DND-41 (cell line): ENCODE data around the gene NFATC3.

Source experiments
- ATAC-seq: fragments of 200-7000 bp; cut with Tn5 transposase; 3 replicates; pipeline ENCODE4 v1.9.1; 2021; ENCODE audit warnings: low read depth; ENCODE audit not compliant: insufficient read depth
- DNase-seq: peaks from one replicate; pipeline ENCODE4 v3.0.0-alpha.2; 2020
- H2AFZ ChIP-seq: 2 replicates; pipeline ENCODE4 v1.6.0; 2012; ENCODE audit warnings: low read depth, low read length
- H3K27ac ChIP-seq: 2 replicates; pipeline ENCODE4 v1.5.1; 2012; ENCODE audit warnings: low read length, inconsistent platforms
- H3K27me3 ChIP-seq: fragments of 200-600 bp; sonication (generic); 2 replicates; pipeline ENCODE4 v1.6.0; 2012; ENCODE audit warnings: low read length, mild to moderate bottlenecking, inconsistent platforms; ENCODE audit not compliant: insufficient read depth, poor library complexity
- H3K36me3 ChIP-seq: 2 replicates; pipeline ENCODE4 v1.5.1; 2012; ENCODE audit warnings: low read length, inconsistent platforms; ENCODE audit not compliant: insufficient read depth
- H3K4me1 ChIP-seq: 2 replicates; pipeline ENCODE4 v1.5.1; 2012; ENCODE audit warnings: mild to moderate bottlenecking, low read length; ENCODE audit not compliant: insufficient read depth
- H3K4me2 ChIP-seq: 2 replicates; pipeline ENCODE4 v1.6.0; 2012; ENCODE audit warnings: mild to moderate bottlenecking, moderate library complexity, low read length, inconsistent platforms; ENCODE audit not compliant: insufficient read depth
- H3K4me3 ChIP-seq, 2 experiments: fragments of 200-600 bp in 1 of 2; shearing (Covaris generic) in 1 of 2; 2 replicates each; pipeline ENCODE4 v1.5.1; 2012 to 2016; ENCODE audit warnings: inconsistent platforms in 2 of 2, low read length in 2 of 2, mild to moderate bottlenecking in 2 of 2, low read depth in 1 of 2, moderate library complexity in 1 of 2
- H3K79me2 ChIP-seq: 2 replicates; pipeline ENCODE4 v1.6.0; 2012; ENCODE audit warnings: low read length, inconsistent platforms; ENCODE audit not compliant: insufficient read depth
- H3K9ac ChIP-seq: 2 replicates; pipeline ENCODE4 v1.6.0; 2012; ENCODE audit warnings: low read depth, mild to moderate bottlenecking, inconsistent platforms, low read length, moderate library complexity
- H3K9me3 ChIP-seq: 2 replicates; pipeline ENCODE4 v1.5.1; 2012; ENCODE audit warnings: low read length, moderate library complexity, mild to moderate bottlenecking, inconsistent platforms; ENCODE audit not compliant: insufficient read depth, severe bottlenecking
- H4K20me1 ChIP-seq: 2 replicates; pipeline ENCODE4 v1.6.0; 2012; ENCODE audit warnings: low read length; ENCODE audit not compliant: insufficient read depth
- EZH2 ChIP-seq: IDR thresholded peaks from 3 replicates; pipeline ENCODE4 v1.6.1; 2012; ENCODE audit warnings: borderline replicate concordance, low read depth, mild to moderate bottlenecking, moderate library complexity, low read length, inconsistent platforms; ENCODE audit not compliant: severe bottlenecking
- TF ChIP-seq, protein P1 (sequence below): IDR thresholded peaks from 2 replicates; pipeline ENCODE4 v1.5.1; 2012; ENCODE audit warnings: borderline replicate concordance, low read length, moderate library complexity, mild to moderate bottlenecking; ENCODE audit not compliant: poor library complexity, severe bottlenecking; ENCODE audit errors: extremely low read depth

NFATC3 gene

DNA sequence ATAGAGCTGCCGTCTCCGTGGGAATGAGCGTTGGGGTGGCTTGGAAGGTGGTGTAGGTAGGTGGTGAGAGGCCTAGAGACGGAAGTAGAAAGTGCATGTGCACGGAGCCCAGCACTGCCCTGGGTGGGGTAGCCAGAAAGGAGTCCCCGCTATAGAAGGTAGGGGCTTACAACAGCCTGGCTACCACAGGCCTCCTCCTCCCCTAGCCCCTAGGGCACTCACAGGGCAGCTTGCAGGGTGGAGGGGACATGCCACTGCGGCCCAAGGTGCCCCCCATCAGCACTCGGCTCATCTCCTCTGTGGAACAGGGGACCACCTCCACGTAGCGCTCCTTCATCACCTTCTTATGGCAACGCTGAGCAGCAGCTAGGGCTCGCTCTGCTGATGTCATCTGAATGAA lies 145.8 kb downstream of the NFATC3 start:
- Histone ChIP-seq H3K9ac (no peak overlapping the region), H3K9me3 (no peaks in the 10 kb centered on the region), H3K4me3 (no peak overlapping the region), H4K20me1 (peaks cover 12% of the 10 kb centered on the region), H3K27ac (no peak overlapping the region), H3K4me1 (no peaks in the 10 kb centered on the region), H3K27me3 (no peaks in the 10 kb centered on the region), H2AFZ (no peak overlapping the region), H3K36me3 (peaks cover 56% of the 10 kb centered on the region), H3K4me2 (no peak overlapping the region), H3K79me2 (no peaks in the 10 kb centered on the region)
- DNase-seq (no peak), ATAC-seq (no peak)
- no peak for TF ChIP-seq EZH2
- TF ChIP-seq, protein P1, sequence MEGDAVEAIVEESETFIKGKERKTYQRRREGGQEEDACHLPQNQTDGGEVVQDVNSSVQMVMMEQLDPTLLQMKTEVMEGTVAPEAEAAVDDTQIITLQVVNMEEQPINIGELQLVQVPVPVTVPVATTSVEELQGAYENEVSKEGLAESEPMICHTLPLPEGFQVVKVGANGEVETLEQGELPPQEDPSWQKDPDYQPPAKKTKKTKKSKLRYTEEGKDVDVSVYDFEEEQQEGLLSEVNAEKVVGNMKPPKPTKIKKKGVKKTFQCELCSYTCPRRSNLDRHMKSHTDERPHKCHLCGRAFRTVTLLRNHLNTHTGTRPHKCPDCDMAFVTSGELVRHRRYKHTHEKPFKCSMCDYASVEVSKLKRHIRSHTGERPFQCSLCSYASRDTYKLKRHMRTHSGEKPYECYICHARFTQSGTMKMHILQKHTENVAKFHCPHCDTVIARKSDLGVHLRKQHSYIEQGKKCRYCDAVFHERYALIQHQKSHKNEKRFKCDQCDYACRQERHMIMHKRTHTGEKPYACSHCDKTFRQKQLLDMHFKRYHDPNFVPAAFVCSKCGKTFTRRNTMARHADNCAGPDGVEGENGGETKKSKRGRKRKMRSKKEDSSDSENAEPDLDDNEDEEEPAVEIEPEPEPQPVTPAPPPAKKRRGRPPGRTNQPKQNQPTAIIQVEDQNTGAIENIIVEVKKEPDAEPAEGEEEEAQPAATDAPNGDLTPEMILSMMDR = no peak

DNA sequence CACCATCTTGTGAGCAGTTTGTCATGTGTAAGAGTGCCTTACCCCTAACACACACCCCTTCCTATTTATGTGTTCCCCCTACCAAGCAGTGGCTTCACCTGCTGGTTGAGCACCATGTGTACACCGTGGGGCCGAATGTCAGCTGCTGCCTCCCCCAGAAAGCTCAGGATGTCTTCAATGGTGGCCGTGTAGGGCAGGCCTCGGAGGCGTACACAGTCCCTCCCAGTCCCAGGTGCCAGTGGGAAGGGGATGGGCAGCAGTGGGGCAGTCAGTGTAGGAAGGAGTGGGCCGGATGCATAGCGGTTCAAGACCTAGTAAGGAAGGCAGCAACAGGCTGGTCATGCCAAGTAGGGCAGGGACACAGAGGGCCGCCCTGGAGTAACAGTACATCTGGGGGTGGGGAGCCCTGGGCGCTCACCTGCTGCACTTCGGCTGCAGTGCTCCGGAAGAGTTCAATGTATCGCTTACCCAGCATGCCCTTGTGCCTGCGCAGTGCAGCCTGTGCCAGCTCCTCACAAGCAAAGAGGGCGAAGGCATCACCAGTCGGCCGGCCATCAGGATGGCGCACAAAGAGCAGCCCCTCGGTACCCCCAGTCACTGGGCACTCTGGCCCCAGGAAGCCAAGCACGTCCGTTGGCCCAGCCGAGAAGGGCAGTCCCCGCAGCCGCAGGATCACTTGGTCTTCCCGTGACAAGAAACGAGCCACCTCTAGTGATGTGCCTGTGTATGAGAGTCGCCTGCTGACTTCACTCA lies 146.4 kb downstream of the NFATC3 start:
- Histone ChIP-seq H3K36me3 (peaks cover 50% of the 10 kb centered on the region), H3K9ac (no peak overlapping the region), H2AFZ (no peak overlapping the region), H3K4me3 (no peak overlapping the region), H3K27ac (no peak overlapping the region), H3K9me3 (no peaks in the 10 kb centered on the region), H4K20me1 (peaks cover 12% of the 10 kb centered on the region), H3K27me3 (no peaks in the 10 kb centered on the region), H3K4me1 (no peaks in the 10 kb centered on the region), H3K4me2 (no peak overlapping the region), H3K79me2 (no peaks in the 10 kb centered on the region)
- no peak for ATAC-seq
- no peak for TF ChIP-seq EZH2
- TF ChIP-seq, protein P1 = no peak
- DNase-seq = no peak

DNA sequence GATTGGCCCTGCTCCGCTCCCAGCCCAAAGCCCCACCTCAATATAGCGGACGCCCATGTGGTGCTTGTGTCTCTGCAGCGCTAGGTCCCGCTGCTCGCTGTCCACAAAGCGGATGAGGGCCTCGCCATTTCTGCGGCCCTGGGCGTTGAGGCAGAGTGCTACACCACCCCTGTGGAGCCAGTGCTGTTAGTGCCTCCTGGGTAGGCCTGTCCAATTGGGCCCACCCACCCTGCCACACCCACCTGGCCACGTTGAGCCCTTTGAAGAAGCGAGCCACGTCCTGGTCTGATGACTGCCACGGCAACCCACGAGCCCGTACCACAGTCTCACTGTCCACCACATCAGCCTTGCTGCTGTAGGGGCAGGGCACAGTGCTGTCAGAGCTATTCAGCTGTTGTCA lies 147.2 kb downstream of the NFATC3 start:
- H3K4me2 ChIP-seq = no peak overlapping the region
- peaks cover 45% of the 10 kb centered on the region for H3K36me3 ChIP-seq
- no peak overlapping the region for H2AFZ ChIP-seq
- no peaks in the 10 kb centered on the region for H3K79me2 ChIP-seq
- H3K4me3 ChIP-seq = no peak overlapping the region
- no peak for DNase-seq
- TF ChIP-seq EZH2 = no peak
- TF ChIP-seq, protein P1 = no peak
- no peak overlapping the region for H3K9ac ChIP-seq
- ATAC-seq = no peak
- H3K27me3 ChIP-seq = no peaks in the 10 kb centered on the region
- H3K9me3 ChIP-seq = no peaks in the 10 kb centered on the region
- peaks cover 12% of the 10 kb centered on the region for H4K20me1 ChIP-seq
- no peaks in the 10 kb centered on the region for H3K4me1 ChIP-seq
- H3K27ac ChIP-seq = no peak overlapping the region
